Liver (tissue), 9 donors: Measurements from ENCODE around the gene RPS26. TPM values are rescaled to one million over a fixed set of nuclear protein-coding genes. Genes with fewer than 3 reads are reported as not detected.

Experiments
- DNase-seq: peaks from one replicate; pipeline ENCODE4 v3.0.0-alpha.2; 2017; ENCODE audit warnings: low spot score
- H3K27ac ChIP-seq, 2 donors: one replicate each; pipeline ENCODE4 v1.7.0; 2013; ENCODE audit warnings: inconsistent platforms in 2 of 2, low read length in 2 of 2, control low read depth in 1 of 2, low read depth in 1 of 2, mild to moderate bottlenecking in 1 of 2
- H3K27me3 ChIP-seq, 4 donors: one replicate each; pipeline versions ENCODE4 v1.6.1 to v1.7.0; 2013; ENCODE audit warnings: low read length in 3 of 4, inconsistent platforms in 1 of 4, mild to moderate bottlenecking in 1 of 4, moderate library complexity in 1 of 4; ENCODE audit not compliant: control insufficient read depth in 4 of 4, insufficient read depth in 4 of 4
- H3K36me3 ChIP-seq, 4 donors: one replicate each; pipeline versions ENCODE4 v1.6.1 to v1.7.0; 2013; ENCODE audit warnings: low read length in 3 of 4, mild to moderate bottlenecking in 3 of 4, low read depth in 1 of 4, moderate library complexity in 1 of 4; ENCODE audit not compliant: control insufficient read depth in 4 of 4, insufficient read depth in 3 of 4
- H3K4me1 ChIP-seq, 4 donors: one replicate each; pipeline versions ENCODE4 v1.6.1 to v1.7.0; 2013; ENCODE audit warnings: low read length in 3 of 4, mild to moderate bottlenecking in 3 of 4, moderate library complexity in 1 of 4; ENCODE audit not compliant: control insufficient read depth in 4 of 4, insufficient read depth in 4 of 4
- H3K4me3 ChIP-seq, 3 donors: one replicate each; pipeline versions ENCODE4 v1.6.1 to v1.7.0; 2013; ENCODE audit warnings: low read length in 3 of 3, control low read depth in 1 of 3, low read depth in 1 of 3, mild to moderate bottlenecking in 1 of 3
- H3K9ac ChIP-seq, 2 donors: one replicate each; pipeline ENCODE4 v1.7.0; 2013; ENCODE audit warnings: low read length in 2 of 2, mild to moderate bottlenecking in 2 of 2, moderate library complexity in 2 of 2, control low read depth in 1 of 2, low read depth in 1 of 2
- H3K9me3 ChIP-seq, 4 donors: one replicate each; pipeline versions ENCODE4 v1.6.1 to v1.7.0; 2013; ENCODE audit warnings: low read length in 3 of 4; ENCODE audit not compliant: control insufficient read depth in 4 of 4
- EGR1 ChIP-seq, 2 donors: IDR thresholded peaks; 2 replicates each; pipeline ENCODE4 v1.6.1; 2016 to 2018; ENCODE audit warnings: antibody characterized with exemption in 2 of 2, low read depth in 2 of 2
- FOXA1 ChIP-seq: IDR thresholded peaks from 2 replicates; pipeline ENCODE4 v1.6.1; 2016; ENCODE audit warnings: antibody characterized with exemption
- GABPA ChIP-seq, 2 donors: IDR thresholded peaks in 1 of 2; conservative IDR thresholded peaks in 1 of 2; 2 replicates each; pipeline ENCODE4 v1.6.1; 2016; ENCODE audit warnings: antibody characterized with exemption in 2 of 2, mild to moderate bottlenecking in 1 of 2, moderate library complexity in 1 of 2
- HNF4A ChIP-seq, 2 donors: conservative IDR thresholded peaks; 2 replicates each; pipeline ENCODE4 v1.6.1; 2016; ENCODE audit warnings: antibody characterized with exemption in 2 of 2, mild to moderate bottlenecking in 2 of 2
- HNF4G ChIP-seq: IDR thresholded peaks from 2 replicates; pipeline ENCODE4 v1.6.1; 2016; ENCODE audit warnings: antibody characterized with exemption
- JUND ChIP-seq, 2 donors: IDR thresholded peaks; 2 replicates each; pipeline ENCODE4 v1.6.1; 2016; ENCODE audit warnings: antibody characterized with exemption in 2 of 2
- NR2F2 ChIP-seq: IDR thresholded peaks from 2 replicates; pipeline ENCODE4 v1.6.1; 2016; ENCODE audit warnings: antibody characterized with exemption
- RAD21 ChIP-seq, 2 donors: IDR thresholded peaks; 2 replicates each; pipeline ENCODE4 v1.6.1; 2016; ENCODE audit warnings: antibody characterized with exemption in 2 of 2, mild to moderate bottlenecking in 2 of 2
- RXRA ChIP-seq, 2 donors: IDR thresholded peaks; 2 replicates each; pipeline ENCODE4 v1.6.1; 2017 to 2018; ENCODE audit warnings: antibody characterized with exemption in 2 of 2, mild to moderate bottlenecking in 1 of 2
- SP1 ChIP-seq: IDR thresholded peaks from 2 replicates; pipeline ENCODE4 v1.6.1; 2018; ENCODE audit warnings: antibody characterized with exemption, mild to moderate bottlenecking
- YY1 ChIP-seq: IDR thresholded peaks from 2 replicates; pipeline ENCODE4 v1.6.1; 2016; ENCODE audit warnings: antibody characterized with exemption, mild to moderate bottlenecking
- WGBS: extraction: QIAGEN DNeasy Blood & Tissue Kit; methylation state at CpG from one replicate; pipeline ENCODE4 v1.1.7; 2013; 5-methylcytosine and 5-hydroxymethylcytosine counted together
- polyA plus RNA-seq, 2 donors: library from polyadenylated mRNA; stranded (reverse) in 1 of 2; unstranded in 1 of 2; fragments of 200-250 nt in 1 of 2; fragments of >200 nt in 1 of 2; fragmentation: Nextera tagmentation in 1 of 2; extraction: Ambion mirVana in 1 of 2; gene quantifications; one replicate each; pipeline versions ENCODE4 v1.2.1 to v1.2.3, GENCODE V29; 2013 to 2015
- total RNA-seq, 2 donors: library from RNA; depleted of rRNA; stranded (reverse); fragments of >200 nt; gene quantifications; one replicate each; pipeline ENCODE4 v1.2.3, GENCODE V29; 2014
- TF ChIP-seq, protein P1 (sequence below): IDR thresholded peaks from 2 replicates; pipeline ENCODE4 v1.6.1; 2016; ENCODE audit warnings: antibody characterized with exemption, mild to moderate bottlenecking
- TF ChIP-seq, protein P2 (sequence below): fragments of 150-350 bp; IDR thresholded peaks from 2 replicates; pipeline ENCODE4 v1.5.1; 2017; ENCODE audit warnings: improper control_type of control experiment, low read depth, low read length; ENCODE audit not compliant: missing input control
- TF ChIP-seq, protein P3 (sequence below): IDR thresholded peaks from 2 replicates; pipeline ENCODE4 v1.6.1; 2016; ENCODE audit warnings: antibody characterized with exemption
- TF ChIP-seq, protein P4 (sequence below): IDR thresholded peaks from 2 replicates; pipeline ENCODE4 v1.6.1; 2016; ENCODE audit warnings: antibody characterized with exemption
- TF ChIP-seq, protein P5 (sequence below): IDR thresholded peaks from 2 replicates; pipeline ENCODE4 v1.6.1; 2016; ENCODE audit warnings: antibody characterized with exemption
- donor health status: healthy.
- donor health status: healthy.
- donor health status: healthy.
- donor health status: healthy.
- donor health status: healthy.

RPS26 gene
- total and polyA plus RNA-seq, 4 donors, result 62.2 to 402 (median 219) TPM

DNA sequence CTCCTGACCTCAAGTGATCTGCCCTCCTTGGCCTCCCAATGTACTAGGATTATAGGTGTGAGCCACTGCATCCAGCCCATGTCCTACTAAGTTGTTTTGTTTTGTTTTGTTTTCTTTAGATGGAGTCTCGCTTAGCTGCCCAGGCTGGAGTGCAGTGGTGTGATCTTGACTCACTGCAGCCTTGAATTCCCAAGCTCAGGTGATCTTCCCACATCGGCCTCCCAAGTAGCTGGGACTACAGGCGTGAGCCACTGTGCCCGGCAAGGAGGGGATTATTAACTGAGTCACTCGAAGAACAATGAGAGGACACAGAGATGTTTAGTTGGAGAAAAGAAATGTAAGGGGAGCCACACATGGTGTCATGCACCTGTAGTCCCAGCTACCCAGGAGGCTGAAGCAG is 20.3 kb downstream of the RPS26 start:
- 76% methylated on average over 5 of the region's 5 CpGs for WGBS
- Histone ChIP-seq H3K4me3 (no peak overlapping the region), H3K9me3 (no peaks in the 10 kb centered on the region), H3K4me1 (no peaks in the 10 kb centered on the region), H3K9ac (no peak overlapping the region), H3K27me3 (no peaks in the 10 kb centered on the region), H3K27ac (no peak overlapping the region), H3K36me3 (no peaks in the 10 kb centered on the region)
- TF ChIP-seq NR2F2 (no peak), SP1 (no peak), RAD21 (IDR thresholded peaks at IDR 0.05) (no peak), HNF4G (no peak), FOXA1 (no peak), HNF4A (conservative IDR thresholded peaks at IDR 0.05) (no peak), EGR1 (IDR thresholded peaks at IDR 0.05; ENCODE audit: low read depth in 2 of 2) (no peak), YY1 (no peak), JUND (IDR thresholded peaks at IDR 0.05) (no peak)
- TF ChIP-seq, protein P1, sequence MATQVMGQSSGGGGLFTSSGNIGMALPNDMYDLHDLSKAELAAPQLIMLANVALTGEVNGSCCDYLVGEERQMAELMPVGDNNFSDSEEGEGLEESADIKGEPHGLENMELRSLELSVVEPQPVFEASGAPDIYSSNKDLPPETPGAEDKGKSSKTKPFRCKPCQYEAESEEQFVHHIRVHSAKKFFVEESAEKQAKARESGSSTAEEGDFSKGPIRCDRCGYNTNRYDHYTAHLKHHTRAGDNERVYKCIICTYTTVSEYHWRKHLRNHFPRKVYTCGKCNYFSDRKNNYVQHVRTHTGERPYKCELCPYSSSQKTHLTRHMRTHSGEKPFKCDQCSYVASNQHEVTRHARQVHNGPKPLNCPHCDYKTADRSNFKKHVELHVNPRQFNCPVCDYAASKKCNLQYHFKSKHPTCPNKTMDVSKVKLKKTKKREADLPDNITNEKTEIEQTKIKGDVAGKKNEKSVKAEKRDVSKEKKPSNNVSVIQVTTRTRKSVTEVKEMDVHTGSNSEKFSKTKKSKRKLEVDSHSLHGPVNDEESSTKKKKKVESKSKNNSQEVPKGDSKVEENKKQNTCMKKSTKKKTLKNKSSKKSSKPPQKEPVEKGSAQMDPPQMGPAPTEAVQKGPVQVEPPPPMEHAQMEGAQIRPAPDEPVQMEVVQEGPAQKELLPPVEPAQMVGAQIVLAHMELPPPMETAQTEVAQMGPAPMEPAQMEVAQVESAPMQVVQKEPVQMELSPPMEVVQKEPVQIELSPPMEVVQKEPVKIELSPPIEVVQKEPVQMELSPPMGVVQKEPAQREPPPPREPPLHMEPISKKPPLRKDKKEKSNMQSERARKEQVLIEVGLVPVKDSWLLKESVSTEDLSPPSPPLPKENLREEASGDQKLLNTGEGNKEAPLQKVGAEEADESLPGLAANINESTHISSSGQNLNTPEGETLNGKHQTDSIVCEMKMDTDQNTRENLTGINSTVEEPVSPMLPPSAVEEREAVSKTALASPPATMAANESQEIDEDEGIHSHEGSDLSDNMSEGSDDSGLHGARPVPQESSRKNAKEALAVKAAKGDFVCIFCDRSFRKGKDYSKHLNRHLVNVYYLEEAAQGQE, result no peak
- TF ChIP-seq, protein P2, sequence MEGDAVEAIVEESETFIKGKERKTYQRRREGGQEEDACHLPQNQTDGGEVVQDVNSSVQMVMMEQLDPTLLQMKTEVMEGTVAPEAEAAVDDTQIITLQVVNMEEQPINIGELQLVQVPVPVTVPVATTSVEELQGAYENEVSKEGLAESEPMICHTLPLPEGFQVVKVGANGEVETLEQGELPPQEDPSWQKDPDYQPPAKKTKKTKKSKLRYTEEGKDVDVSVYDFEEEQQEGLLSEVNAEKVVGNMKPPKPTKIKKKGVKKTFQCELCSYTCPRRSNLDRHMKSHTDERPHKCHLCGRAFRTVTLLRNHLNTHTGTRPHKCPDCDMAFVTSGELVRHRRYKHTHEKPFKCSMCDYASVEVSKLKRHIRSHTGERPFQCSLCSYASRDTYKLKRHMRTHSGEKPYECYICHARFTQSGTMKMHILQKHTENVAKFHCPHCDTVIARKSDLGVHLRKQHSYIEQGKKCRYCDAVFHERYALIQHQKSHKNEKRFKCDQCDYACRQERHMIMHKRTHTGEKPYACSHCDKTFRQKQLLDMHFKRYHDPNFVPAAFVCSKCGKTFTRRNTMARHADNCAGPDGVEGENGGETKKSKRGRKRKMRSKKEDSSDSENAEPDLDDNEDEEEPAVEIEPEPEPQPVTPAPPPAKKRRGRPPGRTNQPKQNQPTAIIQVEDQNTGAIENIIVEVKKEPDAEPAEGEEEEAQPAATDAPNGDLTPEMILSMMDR, result no peak
- TF ChIP-seq, protein P3, sequence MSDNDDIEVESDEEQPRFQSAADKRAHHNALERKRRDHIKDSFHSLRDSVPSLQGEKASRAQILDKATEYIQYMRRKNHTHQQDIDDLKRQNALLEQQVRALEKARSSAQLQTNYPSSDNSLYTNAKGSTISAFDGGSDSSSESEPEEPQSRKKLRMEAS, result no peak
- TF ChIP-seq, protein P4, sequence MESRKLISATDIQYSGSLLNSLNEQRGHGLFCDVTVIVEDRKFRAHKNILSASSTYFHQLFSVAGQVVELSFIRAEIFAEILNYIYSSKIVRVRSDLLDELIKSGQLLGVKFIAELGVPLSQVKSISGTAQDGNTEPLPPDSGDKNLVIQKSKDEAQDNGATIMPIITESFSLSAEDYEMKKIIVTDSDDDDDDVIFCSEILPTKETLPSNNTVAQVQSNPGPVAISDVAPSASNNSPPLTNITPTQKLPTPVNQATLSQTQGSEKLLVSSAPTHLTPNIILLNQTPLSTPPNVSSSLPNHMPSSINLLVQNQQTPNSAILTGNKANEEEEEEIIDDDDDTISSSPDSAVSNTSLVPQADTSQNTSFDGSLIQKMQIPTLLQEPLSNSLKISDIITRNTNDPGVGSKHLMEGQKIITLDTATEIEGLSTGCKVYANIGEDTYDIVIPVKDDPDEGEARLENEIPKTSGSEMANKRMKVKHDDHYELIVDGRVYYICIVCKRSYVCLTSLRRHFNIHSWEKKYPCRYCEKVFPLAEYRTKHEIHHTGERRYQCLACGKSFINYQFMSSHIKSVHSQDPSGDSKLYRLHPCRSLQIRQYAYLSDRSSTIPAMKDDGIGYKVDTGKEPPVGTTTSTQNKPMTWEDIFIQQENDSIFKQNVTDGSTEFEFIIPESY, result no peak
- no peak for DNase-seq

DNA sequence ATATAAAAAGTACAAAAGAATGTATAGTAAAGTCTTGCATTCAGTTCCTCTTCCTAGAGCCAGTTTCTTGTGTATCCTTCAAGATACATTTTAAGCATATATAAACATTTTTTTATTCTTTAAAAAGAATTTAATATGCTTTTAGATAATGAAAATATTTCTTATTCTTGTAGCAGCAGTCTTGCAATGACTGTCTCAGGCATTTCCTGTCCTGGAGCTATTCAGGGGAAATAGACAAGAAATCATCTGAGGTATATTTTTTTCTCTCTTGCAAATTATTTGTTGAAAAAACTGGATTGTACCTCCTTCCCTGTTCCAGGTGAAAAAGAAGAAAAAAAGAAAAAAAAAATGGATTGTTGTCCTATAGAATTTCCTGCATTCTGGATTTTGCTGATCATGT is 21.3 kb downstream of the RPS26 start:
- Histone ChIP-seq H3K4me3 (no peak overlapping the region), H3K27me3 (no peaks in the 10 kb centered on the region), H3K27ac (no peak overlapping the region), H3K9me3 (no peaks in the 10 kb centered on the region), H3K36me3 (no peaks in the 10 kb centered on the region), H3K9ac (no peak overlapping the region), H3K4me1 (no peaks in the 10 kb centered on the region)
- DNase-seq, result no peak
- TF ChIP-seq, protein P3, result no peak
- TF ChIP-seq, protein P5, sequence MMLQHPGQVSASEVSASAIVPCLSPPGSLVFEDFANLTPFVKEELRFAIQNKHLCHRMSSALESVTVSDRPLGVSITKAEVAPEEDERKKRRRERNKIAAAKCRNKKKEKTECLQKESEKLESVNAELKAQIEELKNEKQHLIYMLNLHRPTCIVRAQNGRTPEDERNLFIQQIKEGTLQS, result no peak
- no peak for TF ChIP-seq HNF4A (conservative IDR thresholded peaks at IDR 0.05)
- TF ChIP-seq, protein P2, result no peak
- no peak for TF ChIP-seq JUND (IDR thresholded peaks at IDR 0.05)
- no peak for TF ChIP-seq EGR1 (IDR thresholded peaks at IDR 0.05; ENCODE audit: low read depth in 2 of 2)
- TF ChIP-seq, protein P4, result no peak
- no peak for TF ChIP-seq RAD21 (IDR thresholded peaks at IDR 0.05)
- no peak for TF ChIP-seq FOXA1
- no peak for TF ChIP-seq RXRA (IDR thresholded peaks at IDR 0.05)
- no peak for TF ChIP-seq GABPA (IDR thresholded peaks at IDR 0.05 in 1 of 2, conservative IDR thresholded peaks at IDR 0.05 in 1 of 2)
- no peak for TF ChIP-seq NR2F2
